Endothelial cell of umbilical vein (primary cell): ENCODE results near the gene DNAJC16. TPM values are rescaled to one million over a fixed set of nuclear protein-coding genes. Genes with fewer than 3 reads are reported as not detected.

Source experiments
- BruUV-seq: library from RNA; stranded (reverse); fragments of 400-500 nt; replicated peaks from 2 replicates; lab custom pipeline; 2021; lab: Mats Ljungman, UMichigan
- CTCF ChIA-PET: fragments of 300-600, 350-600 bp; sonication (Branson Sonifier 250); formaldehyde crosslinking; loops from one replicate; lab custom pipeline; 2021; ENCODE audit warnings: antibody characterized with exemption, inconsistent platforms; lab: Charles Lee
- POLR2A ChIA-PET: fragments of 300-600, 350-600 bp; sonication (Branson Sonifier 250); formaldehyde crosslinking; loops from one replicate; lab custom pipeline; 2021; ENCODE audit warnings: antibody characterized with exemption, inconsistent platforms; lab: Charles Lee
- DNase-seq: peaks from one replicate; pipeline ENCODE4 v3.0.0-alpha.2; 2011; ENCODE audit warnings: low read depth, low spot score
- FAIRE-seq: peaks from 2 replicates; lab custom pipeline; 2011; peaks lifted over from hg19 to GRCh38; lab: Jason Lieb, UNC
- H2AFZ ChIP-seq: 2 replicates; pipeline ENCODE4 v1.6.0; 2012; ENCODE audit warnings: low read depth, low read length, control low read depth, inconsistent platforms
- H3K27ac ChIP-seq: 2 replicates; pipeline ENCODE4 v1.5.1; 2011; ENCODE audit warnings: low read depth, mild to moderate bottlenecking, control low read depth, low read length, moderate library complexity; ENCODE audit not compliant: insufficient read depth
- H3K27me3 ChIP-seq, 2 experiments: 2 replicates each; pipeline versions ENCODE4 v1.6.0 to v1.6.1; 2011; ENCODE audit warnings: low read length in 2 of 2, mixed read lengths in 1 of 2; ENCODE audit not compliant: control insufficient read depth in 2 of 2, insufficient read depth in 2 of 2
- H3K36me3 ChIP-seq, 2 experiments: 2 replicates in 1 of 2; 3 replicates in 1 of 2; pipeline ENCODE4 v1.5.1; 2011; ENCODE audit warnings: low read length in 2 of 2, mild to moderate bottlenecking in 1 of 2, moderate library complexity in 1 of 2; ENCODE audit not compliant: control insufficient read depth in 2 of 2, insufficient read depth in 2 of 2; ENCODE audit errors: extremely low read depth in 1 of 2
- H3K4me1 ChIP-seq: 3 replicates; pipeline ENCODE4 v1.5.1; 2011; ENCODE audit warnings: mild to moderate bottlenecking, low read length; ENCODE audit not compliant: control insufficient read depth, insufficient read depth; ENCODE audit errors: extremely low read depth
- H3K4me2 ChIP-seq: 2 replicates; pipeline ENCODE4 v1.6.1; 2011; ENCODE audit warnings: low read length, control low read depth, mixed read lengths; ENCODE audit not compliant: insufficient read depth
- H3K4me3 ChIP-seq, 3 experiments: fragments of 200-600 bp in 1 of 3; sonication (generic), shearing (Covaris generic) in 1 of 3; replicated peaks in 1 of 3; 2 replicates each; pipeline ENCODE4 v1.5.1; 2011 to 2016; ENCODE audit warnings: control low read depth in 3 of 3, low read length in 3 of 3, mild to moderate bottlenecking in 2 of 3, inconsistent platforms in 1 of 3, low read depth in 1 of 3, moderate library complexity in 1 of 3; ENCODE audit not compliant: insufficient read depth in 1 of 3
- H3K79me2 ChIP-seq: 2 replicates; pipeline ENCODE4 v1.6.0; 2012; ENCODE audit warnings: low read length, inconsistent platforms; ENCODE audit not compliant: control insufficient read depth, insufficient read depth
- H3K9ac ChIP-seq: replicated peaks from 2 replicates; pipeline ENCODE3; 2011; ENCODE audit warnings: low read length, control low read depth; ENCODE audit not compliant: insufficient read depth; ENCODE audit errors: extremely low read depth
- H3K9me1 ChIP-seq: replicated peaks from 3 replicates; pipeline ENCODE4 v1.6.0; 2011; ENCODE audit warnings: mild to moderate bottlenecking, low read length; ENCODE audit not compliant: control insufficient read depth, insufficient read depth; ENCODE audit errors: extremely low read depth
- H3K9me3 ChIP-seq: replicated peaks from 2 replicates; pipeline ENCODE4 v1.5.1; 2012; ENCODE audit warnings: low read length, inconsistent platforms; ENCODE audit not compliant: control insufficient read depth, insufficient read depth
- H4K20me1 ChIP-seq: replicated peaks from 2 replicates; pipeline ENCODE3; 2011; ENCODE audit warnings: mild to moderate bottlenecking, low read length; ENCODE audit not compliant: control insufficient read depth, insufficient read depth; ENCODE audit errors: extremely low read depth
- CTCF ChIP-seq, 2 donors: IDR thresholded peaks; 1 replicate in 1 of 2; 2 replicates in 1 of 2; pipeline ENCODE4 v1.5.1; 2011; ENCODE audit warnings: low read length in 2 of 2, mild to moderate bottlenecking in 2 of 2, moderate library complexity in 2 of 2, control low read depth in 1 of 2, inconsistent platforms in 1 of 2, low read depth in 1 of 2; ENCODE audit not compliant: insufficient read depth in 1 of 2; ENCODE audit errors: extremely low read depth in 1 of 2
- EZH2 ChIP-seq: IDR thresholded peaks from 2 replicates; pipeline ENCODE4 v1.6.1; 2012; ENCODE audit warnings: borderline replicate concordance, low read depth, mild to moderate bottlenecking, moderate library complexity, low read length, inconsistent platforms; ENCODE audit not compliant: severe bottlenecking
- FOS ChIP-seq: IDR thresholded peaks from 2 replicates; pipeline ENCODE4 v1.6.1; 2011; ENCODE audit warnings: mild to moderate bottlenecking, low read length, moderate library complexity, borderline replicate concordance; ENCODE audit not compliant: insufficient read depth
- GATA2 ChIP-seq: IDR thresholded peaks from 2 replicates; pipeline ENCODE4 v1.7.0; 2011; ENCODE audit warnings: low read depth, mild to moderate bottlenecking, moderate library complexity, mixed read lengths, low read length; ENCODE audit not compliant: insufficient read length, insufficient read depth
- JUN ChIP-seq: IDR thresholded peaks from 2 replicates; pipeline ENCODE4 v1.6.1; 2011; ENCODE audit warnings: borderline replicate concordance, low read depth; ENCODE audit not compliant: insufficient read length, insufficient read depth
- MYC ChIP-seq: IDR thresholded peaks from one replicate; pipeline ENCODE4 v1.6.1; 2011; ENCODE audit warnings: mild to moderate bottlenecking, low read depth, low read length
- POLR2A ChIP-seq: IDR thresholded peaks from 2 replicates; pipeline ENCODE4 v1.6.1; 2012; ENCODE audit warnings: low read depth, mild to moderate bottlenecking, control low read depth, low read length
- POLR2AphosphoS5 ChIP-seq: IDR thresholded peaks from 2 replicates; pipeline ENCODE4 v1.6.1; 2012; ENCODE audit warnings: low read depth, mild to moderate bottlenecking, control low read depth, low read length, moderate library complexity; ENCODE audit not compliant: insufficient read depth
- dilution Hi-C: fragments of 300-500 bp; cut with MboI; formaldehyde crosslinking; loops from one replicate; pipeline ENCODE4 v1.15.0; 2019; ENCODE audit warnings: low sequenced_read_pairs; ENCODE audit not compliant: extremely low pct_ligation_motif_present
- intact Hi-C: fragments of 100-400 bp; cut with micrococcal nuclease; formaldehyde crosslinking; loops from one replicate; pipeline ENCODE4 v1.10.0; 2022
- polyA plus RNA-seq, 4 experiments: library from polyadenylated mRNA; depleted of rRNA in 3 of 4; stranded (reverse) in 3 of 4; unstranded in 1 of 4; fragments of >200 nt; gene quantifications; 2 replicates each; pipeline versions ENCODE4 v1.2.1 to v1.2.3, GENCODE V29; 2011 to 2012; ENCODE audit warnings: missing spikeins in 1 of 4
- total RNA-seq: library from RNA; stranded (reverse); gene quantifications from 2 replicates; pipeline ENCODE4 v1.2.3, GENCODE V29; 2021
- TF ChIP-seq, protein P1 (sequence below): IDR thresholded peaks from 2 replicates; pipeline ENCODE4 v1.6.1; 2011; ENCODE audit not compliant: insufficient read depth, insufficient read length

Gene DNAJC16
- total and polyA plus RNA-seq, 2 donors (not counting 3 experiments of a cell fraction or from before 2014, with no cell fraction given) = 8.0 to 21.4 TPM

DNA sequence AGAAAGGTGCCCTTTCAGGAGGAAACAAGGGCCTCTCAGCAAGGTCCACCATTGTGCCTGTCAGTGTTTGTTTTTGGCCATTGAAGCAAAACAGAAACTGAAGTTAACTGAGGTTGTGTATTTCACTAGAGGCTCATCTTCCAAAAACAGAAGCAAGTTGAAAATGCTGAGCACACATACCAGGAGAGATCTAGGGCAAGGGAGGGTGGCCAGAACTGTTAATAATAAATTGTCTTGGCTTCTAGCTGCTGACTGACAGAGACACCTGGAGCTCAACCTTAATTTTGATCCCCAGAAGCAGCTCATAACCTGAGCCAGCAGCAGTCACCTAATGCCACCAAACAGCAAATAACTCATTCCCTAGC lies 53.0 kb downstream of the DNAJC16 start:
- FAIRE-seq (no peak), DNase-seq (no peak)
- Histone ChIP-seq H3K79me2 (no peaks in the 10 kb centered on the region), H3K9me1 (no peaks in the 10 kb centered on the region), H3K9ac (no peak overlapping the region), H3K4me3 (no peak overlapping the region), H3K9me3 (no peaks in the 10 kb centered on the region), H3K4me1 (peaks cover 3% of the 10 kb centered on the region), H2AFZ (no peak overlapping the region), H3K27ac (no peak overlapping the region), H3K4me2 (no peak overlapping the region), H3K27me3 (no peaks in the 10 kb centered on the region), H3K36me3 (no peaks in the 10 kb centered on the region), H4K20me1 (no peaks in the 10 kb centered on the region)
- no TSS peak for BruUV-seq
- ChIA-PET POLR2A (no interaction called here), CTCF (interaction anchor here (0.8 to 1.5 kb wide), 4 partner anchors 8 to 16 kb away, joined by 3 to 5 read pairs (median 3); no protein-coding TSS in a partner anchor)
- TF ChIP-seq FOS = no peak
- TF ChIP-seq POLR2A = no peak
- TF ChIP-seq MYC = no peak
- TF ChIP-seq, protein P1, sequence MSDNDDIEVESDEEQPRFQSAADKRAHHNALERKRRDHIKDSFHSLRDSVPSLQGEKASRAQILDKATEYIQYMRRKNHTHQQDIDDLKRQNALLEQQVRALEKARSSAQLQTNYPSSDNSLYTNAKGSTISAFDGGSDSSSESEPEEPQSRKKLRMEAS = no peak
- dilution Hi-C loops (no loop called here), intact Hi-C loops (no loop called here)

GRCh38 chr1:15583016-15583706 lies 56.5 kb downstream of the DNAJC16 start:
- Histone ChIP-seq H3K4me1 (peaks cover 3% of the 10 kb centered on the region), H3K9me1 (no peaks in the 10 kb centered on the region), H3K36me3 (no peaks in the 10 kb centered on the region), H3K27me3 (no peaks in the 10 kb centered on the region), H3K4me2 (no peak overlapping the region), H3K27ac (no peak overlapping the region), H3K79me2 (no peaks in the 10 kb centered on the region), H3K9ac (no peak overlapping the region), H4K20me1 (no peaks in the 10 kb centered on the region), H3K4me3 (no peak overlapping the region), H3K9me3 (no peaks in the 10 kb centered on the region), H2AFZ (no peak overlapping the region)
- no peak for DNase-seq
- BruUV-seq = no TSS peak
- no peak for TF ChIP-seq POLR2A
- no peak for TF ChIP-seq EZH2
- TF ChIP-seq JUN = no peak
- no peak for TF ChIP-seq POLR2AphosphoS5
- TF ChIP-seq GATA2 = no peak
- TF ChIP-seq CTCF (IDR thresholded peaks at IDR 0.05; ENCODE audit: extremely low read depth in 1 of 2, insufficient read depth in 1 of 2, low read depth in 1 of 2, low read length in 2 of 2) = no peak
- TF ChIP-seq MYC = no peak
- TF ChIP-seq, protein P1 = no peak
- TF ChIP-seq FOS = no peak
- intact Hi-C loops = no loop called here
- FAIRE-seq = no peak
- ChIA-PET POLR2A (no interaction called here), CTCF (no interaction called here)
- dilution Hi-C loops = no loop called here
